Colonic mucosa (tissue), 4 donors: ENCODE measurements around the gene OR6N1. TPM values are rescaled to one million over a fixed set of nuclear protein-coding genes. Genes with fewer than 3 reads are reported as not detected.

Experiments used
- DNase-seq: peaks from one replicate; pipeline ENCODE4 v3.0.0-alpha.2; 2020
- H3K27ac ChIP-seq: fragments of 200-600 bp; one replicate; pipeline ENCODE4 v1.8.0; 2021
- H3K27me3 ChIP-seq: fragments of 200-600 bp; one replicate; pipeline ENCODE4 v1.8.0; 2021
- H3K36me3 ChIP-seq: fragments of 200-600 bp; one replicate; pipeline ENCODE4 v1.8.0; 2021
- H3K4me1 ChIP-seq: fragments of 200-600 bp; one replicate; pipeline ENCODE4 v1.8.0; 2021; ENCODE audit warnings: mild to moderate bottlenecking
- H3K4me3 ChIP-seq: fragments of 200-600 bp; one replicate; pipeline ENCODE4 v1.8.0; 2021
- H3K9ac ChIP-seq, 2 donors: one replicate each; pipeline ENCODE4 v1.7.0; 2013; ENCODE audit warnings: control low read depth in 2 of 2, low read depth in 2 of 2, low read length in 2 of 2
- H3K9me3 ChIP-seq: fragments of 200-600 bp; one replicate; pipeline ENCODE4 v1.8.0; 2021
- CTCF ChIP-seq: fragments of 200-600 bp; IDR thresholded peaks from one replicate; pipeline ENCODE4 v1.8.0; 2022; ENCODE audit warnings: antibody characterized with exemption, mild to moderate bottlenecking
- intact Hi-C: fragments of 100-400 bp; cut with DNase I; formaldehyde crosslinking; loops from one replicate; pipeline ENCODE4 v1.14.1; 2022
- total RNA-seq, 2 donors: library from RNA; stranded (reverse); fragmentation: NEBNext Ultra II Directional in 1 of 2; extraction: Animal tissue kit (Norgen Biotek cat#: 25700) in 1 of 2; gene quantifications; one replicate each; pipeline ENCODE4 v1.2.1, GENCODE V29; 2021
- donor health status: healthy.
- donor health status: DM: no; HTN: no; CAD: no.
- donor health status: DM: no; HTN: no; CAD: no.

OR6N1 gene
- total RNA-seq, 2 donors from 2014 or later = not detected

GRCh38 chr1:158798531-158798930 is 26.5 kb upstream of the OR6N1 start:
- no peak overlapping the region for H3K9ac ChIP-seq
- H3K9me3 ChIP-seq = no peaks in the 10 kb centered on the region
- intact Hi-C loops = no loop called here
- TF ChIP-seq CTCF = no peak
- no peaks in the 10 kb centered on the region for H3K4me1 ChIP-seq
- no peaks in the 10 kb centered on the region for H3K27me3 ChIP-seq
- no peak overlapping the region for H3K27ac ChIP-seq
- no peaks in the 10 kb centered on the region for H3K36me3 ChIP-seq
- DNase-seq = no peak
- no peak overlapping the region for H3K4me3 ChIP-seq

GRCh38 chr1:158794247-158794646 is 22.3 kb upstream of the OR6N1 start:
- Histone ChIP-seq H3K9ac (no peak overlapping the region), H3K27ac (no peak overlapping the region), H3K27me3 (no peaks in the 10 kb centered on the region), H3K9me3 (no peaks in the 10 kb centered on the region), H3K4me3 (no peak overlapping the region), H3K4me1 (no peaks in the 10 kb centered on the region), H3K36me3 (no peaks in the 10 kb centered on the region)
- TF ChIP-seq CTCF = no peak
- DNase-seq = no peak
- intact Hi-C loops = no loop called here

GRCh38 chr1:158793604-158794003 is 21.6 kb upstream of the OR6N1 start:
- no peaks in the 10 kb centered on the region for H3K27me3 ChIP-seq
- H3K9ac ChIP-seq = no peak overlapping the region
- intact Hi-C loops = no loop called here
- H3K36me3 ChIP-seq = no peaks in the 10 kb centered on the region
- no peaks in the 10 kb centered on the region for H3K9me3 ChIP-seq
- H3K4me1 ChIP-seq = no peaks in the 10 kb centered on the region
- no peak overlapping the region for H3K27ac ChIP-seq
- no peak for TF ChIP-seq CTCF
- no peak overlapping the region for H3K4me3 ChIP-seq
- DNase-seq = no peak

- Histone ChIP-seq H3K9me3 (no peaks in the 10 kb centered on the region), H3K4me3 (no peak within 1 kb of the TSS), H3K36me3 (no peaks in the 10 kb centered on the region), H3K27ac (no peak within 1 kb of the TSS), H3K27me3 (no peaks in the 10 kb centered on the region), H3K4me1 (no peaks in the 10 kb centered on the region), H3K9ac (no peak within 1 kb of the TSS)
- TF ChIP-seq CTCF = no peak
- intact Hi-C loops = no loop called here
- DNase-seq = no peak
Measured at GRCh38 chr1:158781104-158781503, 9.1 kb upstream of the OR6N1 start, which contains the start of gene OR6N2. Gene OR6N2, minus strand, starts transcription at chr1:158781204. Its CDS starts 3,569 bp downstream, at chr1:158777635.

GRCh38 chr1:158754420-158754819 is 17.6 kb downstream of the OR6N1 start, which contains the start of gene OR6K6:
Gene OR6K6, plus strand, starts transcription at chr1:158754720. Its CDS starts 168 bp downstream, at chr1:158754888.
- H3K9me3 ChIP-seq = no peaks in the 10 kb centered on the region
- H3K9ac ChIP-seq = no peak within 1 kb of the TSS
- no peaks in the 10 kb centered on the region for H3K27me3 ChIP-seq
- DNase-seq = no peak
- no peak within 1 kb of the TSS for H3K4me3 ChIP-seq
- TF ChIP-seq CTCF = no peak
- intact Hi-C loops = no loop called here
- no peaks in the 10 kb centered on the region for H3K36me3 ChIP-seq
- no peak within 1 kb of the TSS for H3K27ac ChIP-seq
- H3K4me1 ChIP-seq = no peaks in the 10 kb centered on the region
